Kidney (tissue), 14 donors: ENCODE results near the gene KLHL29. TPM values are rescaled to one million over a fixed set of nuclear protein-coding genes. Genes with fewer than 3 reads are reported as not detected.

ENCODE experiments used
- DNase-seq, 5 donors: peaks; one replicate each; pipeline ENCODE4 v3.0.0-alpha.2; 2013 to 2020
- FAIRE-seq: peaks from 2 replicates; lab custom pipeline; 2012; peaks lifted over from hg19 to GRCh38; lab: Jason Lieb, UNC
- H3K27ac ChIP-seq, 2 donors: one replicate each; pipeline ENCODE4 v1.7.0; 2013; ENCODE audit warnings: low read depth in 2 of 2, low read length in 2 of 2, inconsistent platforms in 1 of 2
- H3K27me3 ChIP-seq: one replicate; pipeline ENCODE4 v1.7.1; 2013; ENCODE audit warnings: low read length, inconsistent platforms; ENCODE audit not compliant: control insufficient read depth, insufficient read depth
- H3K36me3 ChIP-seq, 3 donors: one replicate each; pipeline versions ENCODE4 v1.7.0 to v1.7.1; 2013; ENCODE audit warnings: low read length in 3 of 3, control low read depth in 1 of 3, inconsistent platforms in 1 of 3; ENCODE audit not compliant: insufficient read depth in 3 of 3, control insufficient read depth in 2 of 3
- H3K4me1 ChIP-seq, 3 donors: one replicate each; pipeline versions ENCODE4 v1.7.0 to v1.7.1; 2013; ENCODE audit warnings: low read length in 3 of 3, inconsistent platforms in 1 of 3, low read depth in 1 of 3; ENCODE audit not compliant: control insufficient read depth in 2 of 3, insufficient read depth in 2 of 3
- H3K4me3 ChIP-seq, 3 donors: one replicate each; pipeline versions ENCODE4 v1.7.0 to v1.8.1; 2013; ENCODE audit warnings: low read length in 3 of 3, control low read depth in 1 of 3, inconsistent platforms in 1 of 3
- H3K9ac ChIP-seq, 3 donors: one replicate each; pipeline versions ENCODE4 v1.7.0 to v1.7.1; 2013; ENCODE audit warnings: low read length in 3 of 3, control low read depth in 1 of 3, inconsistent platforms in 1 of 3
- H3K9me3 ChIP-seq, 3 donors: one replicate each; pipeline versions ENCODE4 v1.7.0 to v1.7.1; 2013; ENCODE audit warnings: low read length in 3 of 3, control low read depth in 1 of 3, inconsistent platforms in 1 of 3; ENCODE audit not compliant: control insufficient read depth in 2 of 3, insufficient read depth in 1 of 3
- intact Hi-C: fragments of 100-400 bp; cut with DNase I; formaldehyde crosslinking; loops from one replicate; pipeline ENCODE4 v1.11.1; 2022
- polyA plus RNA-seq: library from polyadenylated mRNA; stranded (reverse); fragments of 350-450 nt; fragmentation: Illumina TruSeq; extraction: RNeasy Lipid Tissue Mini Kit (QIAGEN cat#74804); gene quantifications from one replicate; pipeline ENCODE4 v1.2.3, GENCODE V29; 2014; ENCODE audit warnings: low read depth, low replicate concordance; ENCODE audit not compliant: insufficient read depth
- total RNA-seq: library from RNA; stranded (reverse); fragmentation: NEBNext Ultra II Directional; extraction: Animal tissue kit (Norgen Biotek cat#: 25700); gene quantifications from one replicate; pipeline ENCODE4 v1.2.1, GENCODE V29; 2021
- TF ChIP-seq, protein P1 (sequence below): IDR thresholded peaks from 3 replicates; pipeline ENCODE4 v1.5.1; 2012; ENCODE audit warnings: mild to moderate bottlenecking, moderate library complexity, borderline replicate concordance; ENCODE audit not compliant: insufficient read depth; ENCODE audit errors: extremely low read depth
- donor health status: control.
- donor health status: control.
- donor health status: control.
- donor health status: control.
- donor health status: control.
- donor health status: DM: yes; HTN: yes; CAD: no.
- donor health status: Normal renal cell carcinoma (clear cell type).

KLHL29 gene
- total and polyA plus RNA-seq, 2 donors from 2014 or later, result 1.5 to 10.5 TPM

DNA sequence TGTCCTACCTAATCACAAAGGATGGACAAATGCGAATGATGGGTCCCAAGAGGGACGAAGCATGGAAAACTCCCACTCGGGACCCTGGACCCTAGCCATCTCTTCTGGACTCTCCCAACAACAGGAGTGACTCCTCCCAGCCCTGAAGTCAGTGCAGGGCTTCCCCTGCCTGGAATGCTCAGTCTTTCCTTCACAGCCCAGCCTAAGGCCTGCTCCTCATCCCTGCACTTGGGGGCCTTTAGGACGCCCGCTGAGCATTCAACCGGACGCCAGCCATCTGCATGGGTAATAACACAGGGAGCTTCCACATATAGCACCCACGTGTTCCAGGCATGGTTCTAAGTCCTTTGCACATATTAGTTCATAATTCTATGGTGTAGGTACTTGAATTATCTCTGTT is 237.5 kb downstream of the KLHL29 start:
- Histone ChIP-seq H3K9ac (no peak overlapping the region), H3K4me3 (no peak overlapping the region), H3K27ac (no peak overlapping the region), H3K4me1 (no peaks in the 10 kb centered on the region), H3K27me3 (no peaks in the 10 kb centered on the region), H3K36me3 (no peaks in the 10 kb centered on the region), H3K9me3 (peaks cover 0 to 9% (median 3%) of the 10 kb centered on the region in 3 donors)
- peak in 1 of 5 donors; percentile 42 for DNase-seq
- TF ChIP-seq, protein P1, sequence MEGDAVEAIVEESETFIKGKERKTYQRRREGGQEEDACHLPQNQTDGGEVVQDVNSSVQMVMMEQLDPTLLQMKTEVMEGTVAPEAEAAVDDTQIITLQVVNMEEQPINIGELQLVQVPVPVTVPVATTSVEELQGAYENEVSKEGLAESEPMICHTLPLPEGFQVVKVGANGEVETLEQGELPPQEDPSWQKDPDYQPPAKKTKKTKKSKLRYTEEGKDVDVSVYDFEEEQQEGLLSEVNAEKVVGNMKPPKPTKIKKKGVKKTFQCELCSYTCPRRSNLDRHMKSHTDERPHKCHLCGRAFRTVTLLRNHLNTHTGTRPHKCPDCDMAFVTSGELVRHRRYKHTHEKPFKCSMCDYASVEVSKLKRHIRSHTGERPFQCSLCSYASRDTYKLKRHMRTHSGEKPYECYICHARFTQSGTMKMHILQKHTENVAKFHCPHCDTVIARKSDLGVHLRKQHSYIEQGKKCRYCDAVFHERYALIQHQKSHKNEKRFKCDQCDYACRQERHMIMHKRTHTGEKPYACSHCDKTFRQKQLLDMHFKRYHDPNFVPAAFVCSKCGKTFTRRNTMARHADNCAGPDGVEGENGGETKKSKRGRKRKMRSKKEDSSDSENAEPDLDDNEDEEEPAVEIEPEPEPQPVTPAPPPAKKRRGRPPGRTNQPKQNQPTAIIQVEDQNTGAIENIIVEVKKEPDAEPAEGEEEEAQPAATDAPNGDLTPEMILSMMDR, result no peak
- intact Hi-C loops, result no loop called here
- FAIRE-seq, result no peak

DNA sequence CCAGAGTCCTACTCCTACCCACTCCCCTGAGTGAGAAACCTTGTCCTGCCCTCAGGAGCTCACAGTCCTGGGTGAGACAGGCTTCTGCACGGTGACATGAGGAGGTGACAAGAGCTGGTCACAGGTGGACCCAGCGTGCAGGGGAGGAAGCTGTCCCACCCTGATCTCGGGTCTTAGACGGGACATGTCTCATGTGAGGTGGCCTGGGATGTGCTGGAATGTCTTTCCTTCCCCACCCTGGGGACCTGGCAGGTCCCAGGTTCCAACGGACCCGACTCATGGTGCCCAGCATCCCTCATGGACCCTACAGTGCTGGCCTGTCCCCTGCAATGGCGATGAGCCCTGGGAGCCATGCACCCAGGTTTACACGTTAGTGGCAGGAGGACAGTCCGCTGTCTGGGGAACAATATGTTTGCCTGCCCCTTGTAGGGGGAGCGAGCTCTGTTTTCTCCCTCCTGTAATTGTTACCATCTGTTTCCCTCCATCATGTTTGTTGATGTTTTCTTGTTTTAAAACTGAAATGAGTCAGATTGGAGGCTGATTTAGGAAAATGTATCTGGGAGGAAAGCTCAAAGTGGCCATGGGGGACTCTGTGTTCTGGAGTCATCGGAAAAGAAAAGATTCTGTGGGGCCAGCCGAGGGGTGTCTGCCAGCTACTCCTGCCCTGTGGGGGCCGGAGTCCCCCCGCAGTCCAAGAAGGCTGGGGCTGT is 238.1 kb downstream of the KLHL29 start:
- H3K27ac ChIP-seq, result no peak overlapping the region
- peak in 1 of 5 donors; percentile 9 for DNase-seq
- no peaks in the 10 kb centered on the region for H3K27me3 ChIP-seq
- peaks cover 0 to 9% (median 3%) of the 10 kb centered on the region in 3 donors for H3K9me3 ChIP-seq
- intact Hi-C loops, result no loop called here
- no peaks in the 10 kb centered on the region for H3K4me1 ChIP-seq
- FAIRE-seq, result no peak
- H3K9ac ChIP-seq, result no peak overlapping the region
- H3K36me3 ChIP-seq, result no peaks in the 10 kb centered on the region
- TF ChIP-seq, protein P1, result no peak
- H3K4me3 ChIP-seq, result no peak overlapping the region

DNA sequence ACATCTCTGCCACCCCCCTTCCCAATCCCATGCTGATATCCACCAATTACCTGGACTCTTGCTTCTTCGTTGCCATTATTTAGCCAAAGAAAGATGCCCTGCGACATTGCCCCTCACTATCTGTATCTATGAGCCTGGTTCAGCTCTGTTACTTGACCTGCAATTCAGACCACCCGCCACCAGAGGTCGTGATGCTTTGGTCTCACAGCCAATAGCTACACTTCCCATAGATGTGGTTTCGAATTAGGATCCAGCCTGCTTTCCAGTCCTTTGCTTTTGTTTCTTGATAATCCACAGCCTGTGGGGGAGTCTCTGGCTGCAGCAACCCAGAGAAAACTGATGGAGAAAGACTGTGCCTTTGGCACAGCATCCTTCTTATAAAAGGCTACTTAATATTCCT is 239.4 kb downstream of the KLHL29 start:
- peak in 1 of 5 donors; percentile 9 for DNase-seq
- Histone ChIP-seq H3K9me3 (peaks cover 0 to 9% (median 3%) of the 10 kb centered on the region in 3 donors), H3K4me1 (no peaks in the 10 kb centered on the region), H3K27ac (no peak overlapping the region), H3K9ac (no peak overlapping the region), H3K36me3 (no peaks in the 10 kb centered on the region), H3K4me3 (no peak overlapping the region), H3K27me3 (no peaks in the 10 kb centered on the region)
- FAIRE-seq, result no peak
- intact Hi-C loops, result no loop called here
- TF ChIP-seq, protein P1, result no peak
